Measurements from ENCODE around the gene NCK2.

DNA sequence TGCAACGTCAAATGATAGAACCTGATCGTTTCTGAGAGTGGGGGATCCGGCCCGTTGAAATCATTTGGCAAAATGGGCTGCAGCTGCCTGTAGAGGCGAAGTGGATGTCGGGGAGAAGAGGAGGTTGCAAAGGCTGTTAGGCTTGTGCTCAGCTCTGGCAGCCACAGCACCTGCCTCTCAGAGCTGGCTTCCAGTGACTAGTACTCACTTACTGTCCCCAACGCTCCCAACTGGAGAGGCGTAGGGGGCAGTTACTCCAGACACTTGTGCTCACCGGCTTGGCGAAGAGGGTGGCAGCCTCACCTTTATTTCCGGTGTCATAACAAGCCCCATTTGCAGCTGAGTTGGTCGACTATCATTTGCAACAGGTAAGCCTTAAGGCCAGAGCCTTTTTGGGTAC is 37.9 kb downstream of the NCK2 start:
- TF ChIP-seq, protein P1, sequence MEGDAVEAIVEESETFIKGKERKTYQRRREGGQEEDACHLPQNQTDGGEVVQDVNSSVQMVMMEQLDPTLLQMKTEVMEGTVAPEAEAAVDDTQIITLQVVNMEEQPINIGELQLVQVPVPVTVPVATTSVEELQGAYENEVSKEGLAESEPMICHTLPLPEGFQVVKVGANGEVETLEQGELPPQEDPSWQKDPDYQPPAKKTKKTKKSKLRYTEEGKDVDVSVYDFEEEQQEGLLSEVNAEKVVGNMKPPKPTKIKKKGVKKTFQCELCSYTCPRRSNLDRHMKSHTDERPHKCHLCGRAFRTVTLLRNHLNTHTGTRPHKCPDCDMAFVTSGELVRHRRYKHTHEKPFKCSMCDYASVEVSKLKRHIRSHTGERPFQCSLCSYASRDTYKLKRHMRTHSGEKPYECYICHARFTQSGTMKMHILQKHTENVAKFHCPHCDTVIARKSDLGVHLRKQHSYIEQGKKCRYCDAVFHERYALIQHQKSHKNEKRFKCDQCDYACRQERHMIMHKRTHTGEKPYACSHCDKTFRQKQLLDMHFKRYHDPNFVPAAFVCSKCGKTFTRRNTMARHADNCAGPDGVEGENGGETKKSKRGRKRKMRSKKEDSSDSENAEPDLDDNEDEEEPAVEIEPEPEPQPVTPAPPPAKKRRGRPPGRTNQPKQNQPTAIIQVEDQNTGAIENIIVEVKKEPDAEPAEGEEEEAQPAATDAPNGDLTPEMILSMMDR (IDR thresholded peaks at IDR 0.05) = no peak
- TF ChIP-seq, protein P2, sequence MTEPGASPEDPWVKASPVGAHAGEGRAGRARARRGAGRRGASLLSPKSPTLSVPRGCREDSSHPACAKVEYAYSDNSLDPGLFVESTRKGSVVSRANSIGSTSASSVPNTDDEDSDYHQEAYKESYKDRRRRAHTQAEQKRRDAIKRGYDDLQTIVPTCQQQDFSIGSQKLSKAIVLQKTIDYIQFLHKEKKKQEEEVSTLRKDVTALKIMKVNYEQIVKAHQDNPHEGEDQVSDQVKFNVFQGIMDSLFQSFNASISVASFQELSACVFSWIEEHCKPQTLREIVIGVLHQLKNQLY (CRISPR knock-in tag; IDR thresholded peaks at IDR 0.05) = no peak
- TF ChIP-seq, protein P3, sequence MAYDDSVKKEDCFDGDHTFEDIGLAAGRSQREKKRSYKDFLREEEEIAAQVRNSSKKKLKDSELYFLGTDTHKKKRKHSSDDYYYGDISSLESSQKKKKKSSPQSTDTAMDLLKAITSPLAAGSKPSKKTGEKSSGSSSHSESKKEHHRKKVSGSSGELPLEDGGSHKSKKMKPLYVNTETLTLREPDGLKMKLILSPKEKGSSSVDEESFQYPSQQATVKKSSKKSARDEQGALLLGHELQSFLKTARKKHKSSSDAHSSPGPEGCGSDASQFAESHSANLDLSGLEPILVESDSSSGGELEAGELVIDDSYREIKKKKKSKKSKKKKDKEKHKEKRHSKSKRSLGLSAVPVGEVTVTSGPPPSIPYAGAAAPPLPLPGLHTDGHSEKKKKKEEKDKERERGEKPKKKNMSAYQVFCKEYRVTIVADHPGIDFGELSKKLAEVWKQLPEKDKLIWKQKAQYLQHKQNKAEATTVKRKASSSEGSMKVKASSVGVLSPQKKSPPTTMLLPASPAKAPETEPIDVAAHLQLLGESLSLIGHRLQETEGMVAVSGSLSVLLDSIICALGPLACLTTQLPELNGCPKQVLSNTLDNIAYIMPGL (CRISPR knock-in tag; IDR thresholded peaks at IDR 0.05) = no peak
- TF ChIP-seq ZNF232 (CRISPR knock-in tag; IDR thresholded peaks at IDR 0.05) (no peak), E2F1 (CRISPR knock-in tag; IDR thresholded peaks at IDR 0.05) (no peak)

Measured in WTC11 (cell line).